Fibroblast of mammary gland (primary cell): ENCODE data around the gene CCDC127.

Experiments used
- DNase-seq: peaks from one replicate; pipeline ENCODE4 v3.0.0-alpha.2; 2010; ENCODE audit warnings: low read depth
- H3K4me3 ChIP-seq: 2 replicates; pipeline ENCODE4 v1.5.1; 2011; ENCODE audit warnings: low read depth, mild to moderate bottlenecking, low read length, moderate library complexity; ENCODE audit not compliant: control insufficient read depth
- TF ChIP-seq, protein P1 (sequence below): conservative IDR thresholded peaks from 2 replicates; pipeline ENCODE4 v1.5.1; 2011; ENCODE audit warnings: low read depth, low read length, inconsistent platforms; ENCODE audit not compliant: control insufficient read depth, insufficient read depth

Gene CCDC127

DNA sequence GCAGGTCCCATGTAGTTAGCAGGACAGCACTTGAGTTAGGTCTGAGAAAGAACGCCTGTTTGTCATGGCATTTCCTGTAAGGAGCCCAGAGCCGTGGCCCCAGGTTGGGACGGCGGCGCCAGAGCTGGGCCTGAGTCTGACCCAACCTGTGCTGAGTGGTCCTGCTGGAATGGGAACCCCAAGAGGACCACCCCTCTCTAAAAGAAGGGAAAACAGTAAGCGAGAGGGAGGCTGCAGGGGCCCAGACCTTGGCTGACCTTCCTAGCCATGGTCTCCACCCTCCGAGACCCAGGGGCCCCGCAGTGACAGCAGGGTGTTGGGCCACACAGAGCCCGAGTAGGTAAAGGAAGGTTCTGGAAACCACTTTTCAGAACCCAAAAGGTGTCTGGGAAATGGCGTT is 28.5 kb downstream of the CCDC127 start:
- TF ChIP-seq, protein P1, sequence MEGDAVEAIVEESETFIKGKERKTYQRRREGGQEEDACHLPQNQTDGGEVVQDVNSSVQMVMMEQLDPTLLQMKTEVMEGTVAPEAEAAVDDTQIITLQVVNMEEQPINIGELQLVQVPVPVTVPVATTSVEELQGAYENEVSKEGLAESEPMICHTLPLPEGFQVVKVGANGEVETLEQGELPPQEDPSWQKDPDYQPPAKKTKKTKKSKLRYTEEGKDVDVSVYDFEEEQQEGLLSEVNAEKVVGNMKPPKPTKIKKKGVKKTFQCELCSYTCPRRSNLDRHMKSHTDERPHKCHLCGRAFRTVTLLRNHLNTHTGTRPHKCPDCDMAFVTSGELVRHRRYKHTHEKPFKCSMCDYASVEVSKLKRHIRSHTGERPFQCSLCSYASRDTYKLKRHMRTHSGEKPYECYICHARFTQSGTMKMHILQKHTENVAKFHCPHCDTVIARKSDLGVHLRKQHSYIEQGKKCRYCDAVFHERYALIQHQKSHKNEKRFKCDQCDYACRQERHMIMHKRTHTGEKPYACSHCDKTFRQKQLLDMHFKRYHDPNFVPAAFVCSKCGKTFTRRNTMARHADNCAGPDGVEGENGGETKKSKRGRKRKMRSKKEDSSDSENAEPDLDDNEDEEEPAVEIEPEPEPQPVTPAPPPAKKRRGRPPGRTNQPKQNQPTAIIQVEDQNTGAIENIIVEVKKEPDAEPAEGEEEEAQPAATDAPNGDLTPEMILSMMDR: no peak
- DNase-seq: no peak
- H3K4me3 ChIP-seq: no peak overlapping the region

DNA sequence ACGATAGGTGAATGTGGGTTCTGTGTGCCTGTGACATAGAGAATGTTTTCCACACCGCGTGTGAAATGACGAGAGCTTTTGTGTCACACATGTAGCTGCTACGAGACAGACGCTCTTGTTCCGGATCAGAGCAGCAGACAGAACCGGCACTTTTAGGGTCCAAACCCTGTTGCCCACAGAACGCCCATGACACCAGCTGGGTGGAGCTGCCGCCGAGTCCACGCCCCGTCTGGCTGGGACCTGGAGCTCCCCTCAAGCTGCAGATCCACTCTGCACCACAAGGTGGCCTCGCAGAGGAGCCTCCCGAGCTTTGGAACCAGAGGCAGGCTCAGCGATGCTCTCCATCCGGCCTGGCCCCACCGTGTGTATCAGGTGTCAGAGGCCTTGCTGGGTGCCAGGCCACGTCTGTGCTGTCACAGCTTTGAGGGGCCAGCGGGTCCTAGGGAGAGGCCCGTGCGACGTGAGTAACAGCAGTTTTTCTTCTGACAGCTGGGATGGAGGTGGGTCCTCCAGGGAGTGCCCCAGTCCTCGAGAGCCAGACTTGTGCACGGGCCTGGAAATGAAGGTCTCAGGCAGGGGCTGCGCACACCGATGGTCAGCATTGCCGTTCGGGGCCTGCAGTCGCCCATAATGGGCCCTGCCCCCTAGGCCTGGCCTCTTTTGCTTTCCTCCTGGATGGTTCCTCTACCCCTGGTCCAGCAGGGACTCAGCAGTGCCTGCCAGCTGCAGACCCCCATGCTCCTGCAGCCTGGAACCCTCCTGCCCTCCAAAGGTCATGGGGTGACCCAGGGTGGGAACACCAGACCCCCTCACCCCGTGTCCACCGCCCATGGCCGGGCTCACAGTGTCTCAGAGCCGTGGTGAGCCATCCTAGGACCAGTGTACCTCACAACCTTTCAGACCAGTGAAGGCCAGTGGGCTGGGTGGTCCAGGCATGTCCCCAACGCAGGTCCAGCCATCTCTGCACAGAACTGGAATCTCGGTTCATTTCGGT is 29.2 kb downstream of the CCDC127 start:
- H3K4me3 ChIP-seq: peak overlapping the region; percentile 10
- peak; percentile 79 for DNase-seq
- TF ChIP-seq, protein P1: peak; percentile 83

DNA sequence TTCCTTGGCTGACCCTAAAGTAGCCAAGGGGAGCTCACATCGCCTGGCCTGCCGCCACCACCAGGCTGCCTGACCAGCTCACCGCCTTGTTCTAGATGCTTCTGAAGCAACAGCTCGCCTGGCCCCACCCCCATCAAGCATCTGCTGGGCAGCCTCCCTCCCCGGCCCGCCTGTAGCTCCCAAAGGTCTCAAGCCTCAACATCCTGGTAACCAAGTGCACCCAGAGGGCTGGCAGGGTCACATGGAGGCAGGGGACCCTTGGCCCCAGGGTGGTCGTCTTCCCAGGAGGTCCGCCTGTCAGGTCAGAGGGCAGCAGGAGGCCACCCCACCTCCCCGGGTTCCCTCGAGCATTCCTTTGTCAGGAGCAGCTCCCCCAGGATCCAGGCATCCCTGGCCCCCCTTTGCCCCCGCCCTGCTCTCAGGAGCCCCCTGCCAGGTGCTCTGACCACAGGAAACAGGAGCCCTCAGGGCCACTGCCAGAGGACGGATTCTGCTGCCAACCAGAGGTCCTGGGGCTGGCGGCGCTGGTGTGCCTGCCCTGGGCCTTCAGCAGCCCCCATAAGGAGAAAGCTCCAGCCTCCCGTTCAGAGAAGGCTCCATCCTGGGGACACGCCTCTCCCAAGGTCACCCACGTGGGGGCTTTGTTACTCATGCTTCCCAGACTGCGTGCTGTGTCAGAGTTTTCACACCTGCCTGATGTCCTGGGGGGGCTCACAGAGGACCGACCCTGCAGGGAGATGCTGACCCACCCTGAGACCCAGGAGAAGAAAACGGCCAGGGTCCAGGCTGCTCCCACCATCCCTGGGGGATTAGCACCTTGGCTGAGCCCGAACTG is 30.1 kb downstream of the CCDC127 start:
- H3K4me3 ChIP-seq: no peak overlapping the region
- TF ChIP-seq, protein P1: no peak

DNA sequence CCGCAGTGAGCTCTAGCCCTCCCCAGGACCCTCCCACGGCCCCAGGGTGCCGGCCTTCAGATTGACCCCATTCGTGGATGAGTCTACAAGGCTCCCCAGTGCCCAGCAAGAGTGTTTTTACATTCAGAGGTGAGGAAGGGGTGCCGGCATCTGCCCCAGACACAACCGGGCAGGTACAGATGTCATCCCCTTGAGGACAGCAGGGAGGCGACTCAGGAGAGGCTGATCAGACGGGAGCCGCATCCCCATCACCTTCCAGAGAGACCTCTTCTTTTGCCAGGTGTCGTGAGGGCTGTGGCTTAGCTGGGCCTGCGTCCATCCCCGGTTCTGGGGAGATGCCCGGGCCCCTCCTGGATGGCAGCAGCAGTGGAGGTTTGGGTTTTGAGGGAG is 30.9 kb downstream of the CCDC127 start:
- TF ChIP-seq, protein P1: no peak
- no peak for DNase-seq
- no peak overlapping the region for H3K4me3 ChIP-seq

More for the DNA sequence above, 30.1 kb downstream of the CCDC127 start:
- DNase-seq: no peak

DNA sequence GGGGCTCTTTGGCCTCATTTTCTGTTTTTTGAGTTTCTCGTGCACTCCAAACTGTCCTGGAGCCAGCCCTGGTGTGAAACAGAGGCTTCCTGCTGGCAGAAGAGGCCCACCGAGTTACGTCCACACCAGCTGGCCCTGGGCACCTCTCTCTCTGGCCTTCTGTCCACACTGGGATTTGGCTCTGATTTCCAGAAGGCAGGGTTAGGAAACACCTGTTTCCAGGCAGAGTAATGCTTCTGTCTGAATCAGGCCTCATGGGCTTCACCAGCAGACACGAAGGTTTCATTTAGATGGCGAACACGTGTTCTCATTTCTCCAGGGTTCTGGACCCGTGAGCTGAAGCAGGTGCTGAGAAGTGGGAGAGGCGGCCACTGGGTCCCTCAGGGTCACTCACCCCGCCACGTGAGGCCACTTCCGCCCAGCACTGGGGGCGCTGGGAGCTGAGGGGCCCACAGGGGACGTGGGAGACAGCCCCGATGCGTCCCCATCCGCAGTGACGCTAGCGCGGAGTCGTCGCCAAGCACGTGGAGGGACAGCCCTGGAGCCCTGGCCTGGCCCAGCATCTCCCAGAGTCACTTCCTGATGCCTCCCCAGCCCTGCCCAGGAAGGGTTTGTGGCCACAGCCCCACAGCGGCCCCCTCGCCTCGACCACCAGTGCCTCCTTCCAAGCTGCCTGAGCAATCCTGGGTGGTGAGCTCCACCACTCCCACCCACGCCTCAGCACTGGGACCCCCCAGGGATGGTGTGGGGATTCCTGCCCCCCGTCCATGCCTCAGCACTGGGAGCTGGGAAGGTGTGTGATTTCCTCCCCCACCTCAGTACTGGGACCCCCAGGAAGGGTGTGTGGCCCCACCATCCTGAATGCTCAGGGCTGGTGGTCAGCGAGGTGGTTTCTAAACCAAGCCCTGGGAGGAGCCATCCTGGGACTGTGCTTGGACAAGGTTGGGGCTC is 31.6 kb downstream of the CCDC127 start:
- H3K4me3 ChIP-seq: no peak overlapping the region
- TF ChIP-seq, protein P1: no peak
- DNase-seq: no peak
